ENCODE measurements around the gene SMAD3. TPM values are rescaled to one million over a fixed set of nuclear protein-coding genes. Genes with fewer than 3 reads are reported as not detected.

The SMAD3 gene
- total and polyA plus RNA-seq, 4 donors: 4.0 to 12.2 (median 5.5) TPM

DNA sequence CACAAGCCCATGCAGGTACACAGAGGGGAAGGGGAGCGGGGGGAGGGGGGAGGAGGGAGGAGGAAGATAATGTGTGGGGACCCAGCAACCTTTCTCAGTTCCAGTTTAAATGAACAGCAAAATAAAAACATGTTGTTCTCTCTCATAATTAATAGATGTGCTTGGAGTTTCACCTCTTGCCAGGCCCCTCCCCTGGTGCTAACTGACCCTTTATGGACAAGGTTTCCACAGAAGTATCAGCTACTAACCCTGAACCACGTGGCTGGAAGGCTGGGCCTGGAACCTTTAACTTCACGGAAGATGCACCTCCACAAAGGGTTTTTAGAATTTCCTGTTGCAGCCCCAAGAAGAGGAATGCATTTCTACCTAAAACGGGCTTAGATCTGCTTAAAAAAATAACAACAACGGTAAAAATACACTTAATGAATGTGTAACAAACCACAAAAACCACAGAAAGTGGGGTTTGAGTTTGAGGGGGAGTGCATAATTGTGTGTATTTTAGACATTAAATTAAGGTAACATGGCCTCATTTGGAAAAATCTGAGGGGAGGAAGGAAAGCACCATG is 14.8 kb upstream of the SMAD3 start:
- WGBS: 36% methylated on average over 4 of the region's 5 CpGs
- TF ChIP-seq FOXA2 (IDR thresholded peaks at IDR 0.05) (no peak), HNF4A (conservative IDR thresholded peaks at IDR 0.05) (no peak), RXRA (IDR thresholded peaks at IDR 0.05) (no peak), YY1 (IDR thresholded peaks at IDR 0.05) (no peak), RAD21 (IDR thresholded peaks at IDR 0.05) (no peak), FOXA1 (IDR thresholded peaks at IDR 0.05) (no peak), TAF1 (conservative IDR thresholded peaks at IDR 0.05) (no peak), HNF4G (IDR thresholded peaks at IDR 0.05) (no peak), ZBTB33 (IDR thresholded peaks at IDR 0.05) (no peak), EGR1 (IDR thresholded peaks at IDR 0.05; ENCODE audit: low read depth in 2 of 2) (no peak), REST (IDR thresholded peaks at IDR 0.05) (no peak), CTCF (IDR thresholded peaks at IDR 0.05; ENCODE audit: low read depth, low read length, missing input control) (no peak), JUND (IDR thresholded peaks at IDR 0.05) (no peak), GABPA (IDR thresholded peaks at IDR 0.05 in 1 of 2, conservative IDR thresholded peaks at IDR 0.05 in 1 of 2) (no peak), SP1 (IDR thresholded peaks at IDR 0.05) (no peak), NR2F2 (IDR thresholded peaks at IDR 0.05) (no peak)
- TF ChIP-seq, protein P1, sequence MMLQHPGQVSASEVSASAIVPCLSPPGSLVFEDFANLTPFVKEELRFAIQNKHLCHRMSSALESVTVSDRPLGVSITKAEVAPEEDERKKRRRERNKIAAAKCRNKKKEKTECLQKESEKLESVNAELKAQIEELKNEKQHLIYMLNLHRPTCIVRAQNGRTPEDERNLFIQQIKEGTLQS (IDR thresholded peaks at IDR 0.05): no peak
- TF ChIP-seq, protein P2, sequence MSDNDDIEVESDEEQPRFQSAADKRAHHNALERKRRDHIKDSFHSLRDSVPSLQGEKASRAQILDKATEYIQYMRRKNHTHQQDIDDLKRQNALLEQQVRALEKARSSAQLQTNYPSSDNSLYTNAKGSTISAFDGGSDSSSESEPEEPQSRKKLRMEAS (IDR thresholded peaks at IDR 0.05): no peak
- no peak for DNase-seq (ENCODE audit: low spot score)
- Histone ChIP-seq H3K36me3 (ENCODE audit: control insufficient read depth in 4 of 4, insufficient read depth in 3 of 4, low read depth in 1 of 4, low read length in 3 of 4) (peaks cover 0 to 4% (median 0%) of the 10 kb centered on the region in 4 donors), H3K9me3 (ENCODE audit: control insufficient read depth in 4 of 4, low read length in 3 of 4) (no peaks in the 10 kb centered on the region), H3K4me1 (ENCODE audit: control insufficient read depth in 4 of 4, insufficient read depth in 4 of 4, low read length in 3 of 4) (peaks cover 18 to 76% (median 51%) of the 10 kb centered on the region in 4 donors), H3K9ac (ENCODE audit: low read depth in 1 of 2, low read length in 2 of 2) (no peak overlapping the region), H3K27me3 (ENCODE audit: control insufficient read depth in 4 of 4, insufficient read depth in 4 of 4, low read length in 3 of 4) (no peaks in the 10 kb centered on the region), H3K4me3 (ENCODE audit: low read depth in 1 of 3, low read length in 3 of 3) (no peak overlapping the region), H3K27ac (ENCODE audit: low read depth in 1 of 2, low read length in 2 of 2) (peak overlapping the region; percentile 95 to 96)

Measured in liver (tissue), 9 donors.